DMS53 treated with DMSO at 0.1 percent for 48 hours (cell line): Measurements from ENCODE around the gene STPG4.
"Not testable (repeated sequence)": the region's sequence is repeated elsewhere in the genome, so short reads cannot be mapped to it uniquely, and the experiment has no call there.

Experiments
- DNase-seq: peaks from one replicate; lab custom pipeline; 2025; ENCODE audit not compliant: unreplicated experiment; lab: John Stamatoyannopoulos, UW

Gene STPG4

GRCh38 chr2:47128705-47129104 lies 26.4 kb downstream of the STPG4 start:
- no peak for DNase-seq

DNA sequence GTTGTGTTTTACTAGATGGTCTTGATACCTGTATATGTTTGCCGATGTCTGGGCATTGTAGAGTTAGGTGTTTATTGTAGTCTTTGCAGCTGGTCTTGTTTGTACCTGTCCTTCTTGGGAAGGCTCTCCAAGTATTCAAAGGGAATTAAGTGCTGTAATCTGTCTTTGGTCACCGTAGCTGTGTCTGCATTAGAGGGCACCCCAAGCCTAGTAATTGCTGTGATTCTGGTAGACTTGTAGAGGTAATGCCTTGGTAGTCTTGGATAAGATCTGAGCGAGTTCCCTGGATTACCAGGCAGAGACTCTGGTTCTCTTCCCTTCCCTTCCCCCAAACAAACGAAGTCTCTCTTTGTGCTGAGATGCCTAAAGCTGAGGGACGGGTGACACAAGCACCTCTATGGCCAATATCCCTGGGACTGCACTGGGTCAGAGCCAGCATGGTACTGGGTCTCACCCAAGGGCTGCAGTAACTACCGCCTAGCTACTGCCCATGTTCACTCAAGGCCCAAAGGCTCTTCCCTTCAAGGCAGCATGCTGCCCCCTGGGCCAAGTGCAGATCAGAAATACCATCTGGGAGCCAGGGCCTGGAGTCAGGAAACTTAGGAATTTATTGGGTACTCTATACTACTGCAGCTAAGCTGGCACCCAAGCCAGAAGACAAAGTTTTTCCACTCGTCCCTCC lies 27.1 kb downstream of the STPG4 start:
- DNase-seq: no peak

- DNase-seq: no peak
These were observed 28.3 kb downstream of the STPG4 start for GRCh38 chr2:47126783-47127182.

DNA sequence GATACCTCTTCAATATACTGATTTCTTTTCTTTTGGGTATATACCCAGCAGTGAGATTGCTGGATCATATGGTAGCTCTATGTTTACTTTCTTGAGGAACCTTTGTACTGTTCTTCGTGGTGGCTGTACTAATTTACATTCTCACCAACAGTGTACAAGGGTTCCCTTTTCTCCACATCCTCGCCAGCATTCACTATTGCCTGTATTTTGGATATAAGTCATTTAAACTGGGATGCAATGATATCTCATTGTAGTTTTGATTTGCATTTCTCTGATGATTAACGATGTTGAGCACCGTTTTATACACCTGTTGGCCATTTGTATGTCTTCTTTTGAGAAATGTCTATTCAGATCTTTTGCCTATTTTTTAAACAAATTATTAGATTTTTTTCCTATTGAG lies 30.4 kb downstream of the STPG4 start:
- not testable (repeated sequence) for DNase-seq

GRCh38 chr2:47120424-47120823 lies 34.7 kb downstream of the STPG4 start:
- DNase-seq: not testable (repeated sequence)

- no peak for DNase-seq
These were observed 36.1 kb downstream of the STPG4 start for GRCh38 chr2:47119001-47119400.

- no peak for DNase-seq
These were observed 36.5 kb downstream of the STPG4 start for GRCh38 chr2:47118581-47118980.

GRCh38 chr2:47112665-47113435 lies 42.3 kb downstream of the STPG4 start:
- DNase-seq: no peak

- DNase-seq: no peak
These were observed 45.4 kb downstream of the STPG4 start for GRCh38 chr2:47109680-47110079.

DNA sequence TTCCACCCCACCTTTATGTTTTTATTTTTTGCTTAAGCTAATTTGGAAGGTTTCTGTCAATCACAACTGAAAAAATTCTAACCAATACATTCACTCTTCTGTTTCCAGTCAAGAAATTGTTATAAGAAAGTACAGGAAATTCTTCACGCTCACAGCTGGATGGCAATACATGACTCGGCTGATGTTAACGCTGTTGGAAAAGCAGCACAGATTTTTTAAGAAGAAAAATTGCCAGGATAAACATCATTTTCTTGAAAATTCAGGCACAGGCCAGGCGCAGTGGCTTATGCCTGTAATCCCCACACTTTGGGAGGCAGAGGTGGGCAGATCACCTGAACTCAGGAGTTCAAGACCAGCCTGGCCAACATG lies 46.1 kb downstream of the STPG4 start:
- DNase-seq: no peak

DNA sequence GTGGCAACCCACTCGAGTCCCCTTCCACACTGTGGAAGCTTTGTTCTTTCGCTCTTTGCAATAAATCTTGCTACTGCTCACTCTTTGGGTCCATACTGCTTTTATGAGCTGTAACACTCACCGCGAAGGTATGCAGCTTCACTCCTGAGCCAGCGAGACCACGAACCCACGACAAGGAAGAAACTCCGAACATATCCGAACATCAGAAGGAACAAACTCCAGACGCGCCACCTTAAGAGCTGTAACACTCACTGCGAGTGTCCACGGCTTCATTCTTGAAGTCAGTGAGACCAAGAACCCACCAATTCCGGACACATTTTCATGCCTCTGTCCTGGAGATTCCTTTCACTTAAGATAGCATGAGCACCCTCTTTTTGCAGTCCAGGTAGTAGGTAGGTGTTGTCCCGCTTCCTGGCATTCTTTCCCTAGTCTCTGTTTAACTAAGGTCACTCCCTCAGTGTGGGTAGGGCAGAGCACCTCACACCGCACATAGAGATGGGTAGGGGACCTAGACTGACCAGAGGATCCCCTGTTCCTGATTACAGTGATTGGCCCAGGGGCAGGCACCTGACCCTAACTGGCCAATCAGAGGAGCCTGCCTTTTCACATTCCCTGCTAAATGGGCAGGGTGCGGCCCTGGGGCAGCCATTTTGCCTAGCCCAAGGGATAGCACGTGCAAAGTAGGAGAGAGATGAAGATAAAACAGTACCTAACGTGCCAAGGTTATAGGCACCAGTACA lies 46.7 kb downstream of the STPG4 start:
- DNase-seq: not testable (repeated sequence)

DNA sequence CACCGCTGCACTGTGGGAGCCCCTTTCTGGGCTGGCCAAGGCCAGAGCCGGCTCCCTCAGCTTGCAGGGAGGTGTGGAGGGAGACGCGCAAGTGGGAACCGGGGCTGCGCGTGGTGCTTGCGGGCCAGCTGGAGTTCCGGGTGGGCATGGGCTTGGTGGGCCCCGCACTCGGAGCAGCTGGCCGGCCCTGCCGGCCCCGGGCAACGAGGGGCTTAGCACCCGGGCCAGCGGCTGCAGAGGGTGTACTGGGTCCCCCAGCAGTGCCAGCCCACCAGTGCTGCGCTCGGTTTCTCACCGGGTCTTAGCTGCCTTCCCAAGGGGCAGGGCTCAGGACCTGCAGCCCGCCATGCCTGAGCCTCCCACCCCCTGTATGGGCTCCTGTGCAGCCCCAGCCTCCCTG lies 47.9 kb downstream of the STPG4 start:
- DNase-seq: not testable (repeated sequence)

DNA sequence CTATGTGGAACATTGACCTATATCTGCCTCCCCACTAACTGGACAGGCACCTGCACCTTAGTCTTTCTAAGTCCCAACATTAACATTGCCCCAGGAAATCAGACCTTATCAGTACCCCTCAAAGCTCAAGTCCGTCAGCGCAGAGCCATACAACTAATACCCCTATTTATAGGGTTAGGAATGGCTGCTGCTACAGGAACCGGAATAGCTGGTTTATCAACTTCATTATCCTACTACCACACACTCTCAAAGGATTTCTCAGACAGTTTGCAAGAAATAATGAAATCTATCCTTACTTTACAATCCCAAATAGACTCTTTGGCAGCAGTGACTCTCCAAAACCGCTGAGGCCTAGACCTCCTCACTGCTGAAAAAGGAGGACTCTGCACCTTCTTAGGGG lies 48.9 kb downstream of the STPG4 start:
- DNase-seq: not testable (repeated sequence)

- not testable (repeated sequence) for DNase-seq
These were observed 55.4 kb downstream of the STPG4 start for GRCh38 chr2:47099712-47100111.

- no peak for DNase-seq
These were observed 56.2 kb downstream of the STPG4 start for GRCh38 chr2:47098953-47099352.

GRCh38 chr2:47097563-47097962 lies 57.5 kb downstream of the STPG4 start:
- DNase-seq: no peak

DNA sequence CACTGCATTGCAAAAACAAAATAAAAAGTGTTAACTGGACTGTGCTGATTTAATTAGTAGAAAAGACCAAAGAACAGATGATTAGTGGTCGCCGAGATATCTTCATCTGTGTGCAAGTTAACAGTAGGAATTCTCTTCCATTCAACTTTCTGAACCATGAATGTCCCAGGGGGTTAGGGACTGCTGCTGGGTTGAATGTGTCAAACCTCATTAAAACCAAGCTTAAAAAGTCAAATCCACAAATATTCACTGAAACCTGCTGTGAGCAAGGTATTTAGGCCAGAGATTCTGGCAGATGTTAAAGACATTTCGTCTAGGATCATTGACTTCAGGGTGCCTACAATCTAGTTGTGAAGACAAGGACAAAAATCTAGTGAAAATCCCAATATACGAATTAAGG lies 58.7 kb downstream of the STPG4 start:
- no peak for DNase-seq

- no peak for DNase-seq
These were observed 59.6 kb downstream of the STPG4 start for GRCh38 chr2:47095349-47096020.

GRCh38 chr2:47094511-47095142 lies 60.5 kb downstream of the STPG4 start:
- DNase-seq: no peak

DNA sequence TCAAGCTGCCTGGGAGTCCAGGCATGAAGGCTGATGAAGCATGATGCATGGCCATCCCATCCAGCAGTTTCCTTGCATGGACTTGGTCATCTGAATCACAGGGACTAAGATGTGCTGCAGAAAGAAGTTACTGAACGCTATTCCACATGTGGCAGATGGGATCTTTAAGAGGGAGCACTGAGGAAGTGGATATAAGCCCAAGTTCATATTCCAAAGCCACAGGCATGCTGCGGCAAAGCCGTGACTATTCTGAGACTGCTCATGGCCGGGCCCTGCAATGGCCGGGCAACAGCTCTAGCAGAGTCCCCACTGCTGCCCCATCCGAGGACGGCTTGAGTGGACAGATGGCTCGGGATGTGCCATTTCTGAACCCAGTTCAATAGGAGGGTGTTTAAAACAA lies 61.5 kb downstream of the STPG4 start:
- no peak for DNase-seq

- no peak for DNase-seq
These were observed 62.6 kb downstream of the STPG4 start for GRCh38 chr2:47092465-47092864.
